GM23338 (cell line): ENCODE measurements around the gene FBXW4.

Source experiments
- CTCF ChIP-seq, 2 experiments: fragments of 200-600 bp in 1 of 2; sonication (generic) in 1 of 2; conservative IDR thresholded peaks; 2 replicates each; pipeline versions ENCODE4 v1.5.1 to v1.6.1; 2016 to 2017; ENCODE audit warnings: antibody characterized with exemption in 2 of 2, low read depth in 2 of 2, mild to moderate bottlenecking in 2 of 2, moderate library complexity in 1 of 2
- EZH2 ChIP-seq: fragments of 200-600 bp; sonication (generic); IDR thresholded peaks from one replicate; pipeline ENCODE4 v1.8.0; 2017; ENCODE audit warnings: antibody characterized with exemption, mild to moderate bottlenecking, low read depth; ENCODE audit not compliant: unreplicated experiment

- TF ChIP-seq CTCF (conservative IDR thresholded peaks at IDR 0.05; ENCODE audit: low read depth in 2 of 2) = no peak
- TF ChIP-seq EZH2 = no peak
Measured at GRCh38 chr10:101579516-101579870, 115.5 kb downstream of the FBXW4 start.
